SK-N-SH (cell line): ENCODE measurements around the gene LAMTOR4. TPM values are rescaled to one million over a fixed set of nuclear protein-coding genes. Genes with fewer than 3 reads are reported as not detected.

ENCODE experiments used
- CTCF ChIA-PET: fragments of 300-600, 350-600 bp; formaldehyde crosslinking; extraction: SDS; loops from one replicate; lab custom pipeline; 2021; lab: Yijun Ruan, JAX
- POLR2A ChIA-PET: fragments of 350-600 bp; sonication (Branson Sonifier 250); formaldehyde crosslinking; extraction: SDS; loops from one replicate; lab custom pipeline; 2020; ENCODE audit warnings: antibody characterized with exemption, inconsistent platforms; lab: Yijun Ruan, JAX
- DNase-seq: peaks from one replicate; pipeline ENCODE4 v3.0.0; 2012
- H2AFZ ChIP-seq: fragments of 200-600 bp; sonication (generic); 2 replicates; pipeline ENCODE4 v1.8.1; 2016; ENCODE audit warnings: antibody characterized with exemption, mild to moderate bottlenecking, low read depth
- H3F3A ChIP-seq: fragments of 200-600 bp; sonication (generic); replicated peaks from 2 replicates; pipeline ENCODE3; 2016; ENCODE audit warnings: antibody characterized with exemption, mild to moderate bottlenecking; ENCODE audit not compliant: insufficient read depth
- H3K27ac ChIP-seq, 2 experiments: fragments of 200-500 bp in 1 of 2; fragments of 200-600 bp in 1 of 2; sonication (Bioruptor generic) in 1 of 2; sonication (generic), shearing (Covaris generic) in 1 of 2; 2 replicates each; pipeline versions ENCODE4 v1.5.1 to v1.6.1; 2014 to 2016; ENCODE audit warnings: low read depth in 2 of 2, inconsistent platforms in 1 of 2, low read length in 1 of 2, mild to moderate bottlenecking in 1 of 2, mixed read lengths in 1 of 2
- H3K27me3 ChIP-seq: fragments of 200-600 bp; sonication (generic), shearing (Covaris generic); 2 replicates; pipeline ENCODE4 v1.6.1; 2016; ENCODE audit warnings: mixed run types; ENCODE audit not compliant: insufficient read depth
- H3K36me3 ChIP-seq, 2 experiments: fragments of 200-500 bp in 1 of 2; fragments of 200-600 bp in 1 of 2; sonication (Bioruptor generic) in 1 of 2; sonication (generic) in 1 of 2; replicated peaks in 1 of 2; 2 replicates each; pipeline versions ENCODE3 to v1.5.1; 2014 to 2016; ENCODE audit warnings: low read length in 1 of 2, mild to moderate bottlenecking in 1 of 2; ENCODE audit not compliant: insufficient read depth in 2 of 2, control insufficient read depth in 1 of 2
- H3K4me1 ChIP-seq, 2 experiments: fragments of 200-500 bp in 1 of 2; fragments of 200-600 bp in 1 of 2; sonication (Bioruptor generic) in 1 of 2; sonication (generic), shearing (Covaris generic) in 1 of 2; 2 replicates each; pipeline versions ENCODE4 v1.5.1 to v1.6.1; 2014 to 2016; ENCODE audit warnings: low read depth in 1 of 2, low read length in 1 of 2, mixed run types in 1 of 2; ENCODE audit not compliant: insufficient read depth in 2 of 2, control insufficient read depth in 1 of 2
- H3K4me2 ChIP-seq: fragments of 200-600 bp; sonication (generic), shearing (Covaris generic); 2 replicates; pipeline ENCODE4 v1.6.1; 2017; ENCODE audit warnings: mixed run types
- H3K4me3 ChIP-seq, 2 experiments: fragments of 200-500 bp in 1 of 2; fragments of 200-600 bp in 1 of 2; sonication (Bioruptor generic) in 1 of 2; sonication (generic), shearing (Covaris generic) in 1 of 2; 2 replicates each; pipeline versions ENCODE4 v1.5.1 to v1.8.1; 2014 to 2016; ENCODE audit warnings: low read depth in 2 of 2, inconsistent platforms in 1 of 2, low read length in 1 of 2, mild to moderate bottlenecking in 1 of 2, mixed read lengths in 1 of 2, moderate library complexity in 1 of 2
- H3K79me2 ChIP-seq: fragments of 200-600 bp; sonication (generic); 2 replicates; pipeline ENCODE4 v1.8.1; 2017; ENCODE audit warnings: mild to moderate bottlenecking; ENCODE audit not compliant: insufficient read depth
- H3K9ac ChIP-seq: fragments of 200-600 bp; sonication (generic); 2 replicates; pipeline ENCODE4 v1.6.1; 2017; ENCODE audit warnings: mixed run types
- H3K9me2 ChIP-seq: fragments of 200-600 bp; sonication (generic); 2 replicates; pipeline ENCODE4 v1.6.1; 2017; ENCODE audit warnings: mixed run types
- H3K9me3 ChIP-seq: fragments of 200-600 bp; sonication (generic); 2 replicates; pipeline ENCODE4 v1.6.1; 2017; ENCODE audit warnings: mixed run types, mild to moderate bottlenecking, moderate library complexity
- H4K20me1 ChIP-seq: fragments of 200-600 bp; sonication (generic); 2 replicates; pipeline ENCODE4 v1.6.1; 2017; ENCODE audit warnings: mild to moderate bottlenecking, mixed run types; ENCODE audit not compliant: insufficient read depth
- ELF1 ChIP-seq: IDR thresholded peaks from 2 replicates; pipeline ENCODE4 v1.4.0; 2012
- FOSL2 ChIP-seq: IDR thresholded peaks from 2 replicates; pipeline ENCODE4 v1.4.0; 2012; ENCODE audit warnings: low read depth, mild to moderate bottlenecking, moderate library complexity, borderline replicate concordance
- JUND ChIP-seq: IDR thresholded peaks from 2 replicates; pipeline ENCODE4 v1.4.0; 2012
- MEF2A ChIP-seq: IDR thresholded peaks from 2 replicates; pipeline ENCODE4 v1.4.0; 2012; ENCODE audit warnings: low read depth, borderline replicate concordance
- POLR2AphosphoS5 ChIP-seq: IDR thresholded peaks from 2 replicates; pipeline ENCODE4 v1.6.1; 2012; ENCODE audit warnings: low read depth, low read length
- RCOR1 ChIP-seq: fragments of 150-350 bp; IDR thresholded peaks from 2 replicates; pipeline ENCODE4 v1.6.1; 2017; ENCODE audit warnings: antibody characterized with exemption, low read length
- WGBS: methylation state at CpG from one replicate; pipeline ENCODE4 v1.1.6; 2017; ENCODE audit warnings: low lambda C conversion rate; 5-methylcytosine and 5-hydroxymethylcytosine counted together
- polyA plus RNA-seq, 3 experiments: library from polyadenylated mRNA; depleted of rRNA; stranded (reverse); fragments of >200 nt; gene quantifications; 2 replicates each; pipeline ENCODE4 v1.2.3, GENCODE V29; 2012
- TF ChIP-seq, protein P1 (sequence below): IDR thresholded peaks from 2 replicates; pipeline ENCODE4 v1.4.0; 2012; ENCODE audit warnings: low read depth, borderline replicate concordance
- TF ChIP-seq, protein P2 (sequence below): IDR thresholded peaks from 2 replicates; pipeline ENCODE4; 2012

The LAMTOR4 gene
- polyA plus RNA-seq, 1 of the 3 experiments (the other 2 are of a cell fraction), result 630 TPM

DNA sequence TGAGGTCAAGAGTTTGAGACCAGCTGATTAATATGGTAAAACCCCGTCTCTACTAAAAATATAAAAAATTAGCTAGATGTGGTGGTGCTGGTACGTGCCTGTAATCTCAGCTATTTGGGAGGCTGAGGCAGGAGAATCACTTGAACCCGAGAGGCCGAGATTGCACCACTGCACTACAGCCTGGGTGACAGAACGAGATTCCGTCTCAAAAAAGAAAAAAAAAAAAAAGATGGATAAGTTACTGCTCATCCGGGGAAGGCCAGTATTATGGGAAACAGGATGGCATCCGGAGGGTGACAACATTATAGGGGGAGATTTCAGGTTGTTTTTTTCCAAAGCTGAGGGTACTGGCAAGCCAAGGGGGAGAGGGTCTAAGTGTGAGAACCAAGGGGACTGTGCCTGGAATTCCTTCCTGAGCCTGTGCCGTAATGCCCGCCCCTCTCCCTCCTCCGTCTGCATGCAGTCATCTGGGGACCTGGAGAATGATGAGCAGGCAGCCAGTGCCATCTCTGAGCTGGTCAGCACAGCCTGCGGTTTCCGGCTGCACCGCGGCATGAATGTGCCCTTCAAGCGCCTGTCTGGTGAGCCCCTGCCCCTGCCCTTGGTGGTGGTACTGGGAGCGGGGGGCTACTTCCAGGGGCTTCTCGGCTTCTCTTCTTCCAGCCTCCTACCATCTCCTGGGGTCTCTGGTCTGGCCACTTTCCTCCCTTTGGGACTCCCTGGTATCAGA, 4.4 kb downstream of the LAMTOR4 start:
- H2AFZ ChIP-seq, result no peak overlapping the region
- H3K4me1 ChIP-seq, result peaks cover 18 to 24% of the 10 kb centered on the region in 2 experiments; a peak in 2 of 4 replicates
- H3K27me3 ChIP-seq, result no peaks in the 10 kb centered on the region
- WGBS, result 87% methylated on average over 13 of the region's 18 CpGs
- ChIA-PET CTCF (interaction anchor here (1.7 to 1.9 kb wide), 2 partner anchors 20 to 22 kb away, joined by 7 to 8 read pairs; no protein-coding TSS in a partner anchor), POLR2A (interaction anchor here (1.1 kb wide), 1 partner anchor 27 kb away, joined by 3 read pairs; the partner anchor contains the start of gene MBLAC1)
- no peak for DNase-seq
- H3K4me2 ChIP-seq, result no peak overlapping the region
- H3K36me3 ChIP-seq, result peaks cover 39 to 44% of the 10 kb centered on the region in 2 experiments
- peaks cover 20% of the 10 kb centered on the region for H4K20me1 ChIP-seq
- H3K9ac ChIP-seq, result no peak overlapping the region
- H3F3A ChIP-seq, result peaks cover 17% of the 10 kb centered on the region
- H3K9me3 ChIP-seq, result no peaks in the 10 kb centered on the region
- no peak overlapping the region; a peak in 1 of 4 replicates for H3K27ac ChIP-seq
- no peak overlapping the region for H3K4me3 ChIP-seq
- no peaks in the 10 kb centered on the region for H3K9me2 ChIP-seq
- H3K79me2 ChIP-seq, result peaks cover 73% of the 10 kb centered on the region
- TF ChIP-seq, protein P1, sequence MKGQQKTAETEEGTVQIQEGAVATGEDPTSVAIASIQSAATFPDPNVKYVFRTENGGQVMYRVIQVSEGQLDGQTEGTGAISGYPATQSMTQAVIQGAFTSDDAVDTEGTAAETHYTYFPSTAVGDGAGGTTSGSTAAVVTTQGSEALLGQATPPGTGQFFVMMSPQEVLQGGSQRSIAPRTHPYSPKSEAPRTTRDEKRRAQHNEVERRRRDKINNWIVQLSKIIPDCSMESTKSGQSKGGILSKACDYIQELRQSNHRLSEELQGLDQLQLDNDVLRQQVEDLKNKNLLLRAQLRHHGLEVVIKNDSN, result no peak
- TF ChIP-seq, protein P2, sequence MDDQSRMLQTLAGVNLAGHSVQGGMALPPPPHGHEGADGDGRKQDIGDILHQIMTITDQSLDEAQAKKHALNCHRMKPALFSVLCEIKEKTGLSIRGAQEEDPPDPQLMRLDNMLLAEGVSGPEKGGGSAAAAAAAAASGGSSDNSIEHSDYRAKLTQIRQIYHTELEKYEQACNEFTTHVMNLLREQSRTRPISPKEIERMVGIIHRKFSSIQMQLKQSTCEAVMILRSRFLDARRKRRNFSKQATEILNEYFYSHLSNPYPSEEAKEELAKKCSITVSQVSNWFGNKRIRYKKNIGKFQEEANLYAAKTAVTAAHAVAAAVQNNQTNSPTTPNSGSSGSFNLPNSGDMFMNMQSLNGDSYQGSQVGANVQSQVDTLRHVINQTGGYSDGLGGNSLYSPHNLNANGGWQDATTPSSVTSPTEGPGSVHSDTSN, result 0 out of 2 replicates have a peak, but pooled peaks have one; percentile 2
- no peak for TF ChIP-seq ELF1
- no peak for TF ChIP-seq JUND
- TF ChIP-seq RCOR1, result no peak
- no peak; the same call in 1 of the 2 replicates for TF ChIP-seq POLR2AphosphoS5
- no peak for TF ChIP-seq MEF2A
- TF ChIP-seq, all 33 proteins: peak for 1

DNA sequence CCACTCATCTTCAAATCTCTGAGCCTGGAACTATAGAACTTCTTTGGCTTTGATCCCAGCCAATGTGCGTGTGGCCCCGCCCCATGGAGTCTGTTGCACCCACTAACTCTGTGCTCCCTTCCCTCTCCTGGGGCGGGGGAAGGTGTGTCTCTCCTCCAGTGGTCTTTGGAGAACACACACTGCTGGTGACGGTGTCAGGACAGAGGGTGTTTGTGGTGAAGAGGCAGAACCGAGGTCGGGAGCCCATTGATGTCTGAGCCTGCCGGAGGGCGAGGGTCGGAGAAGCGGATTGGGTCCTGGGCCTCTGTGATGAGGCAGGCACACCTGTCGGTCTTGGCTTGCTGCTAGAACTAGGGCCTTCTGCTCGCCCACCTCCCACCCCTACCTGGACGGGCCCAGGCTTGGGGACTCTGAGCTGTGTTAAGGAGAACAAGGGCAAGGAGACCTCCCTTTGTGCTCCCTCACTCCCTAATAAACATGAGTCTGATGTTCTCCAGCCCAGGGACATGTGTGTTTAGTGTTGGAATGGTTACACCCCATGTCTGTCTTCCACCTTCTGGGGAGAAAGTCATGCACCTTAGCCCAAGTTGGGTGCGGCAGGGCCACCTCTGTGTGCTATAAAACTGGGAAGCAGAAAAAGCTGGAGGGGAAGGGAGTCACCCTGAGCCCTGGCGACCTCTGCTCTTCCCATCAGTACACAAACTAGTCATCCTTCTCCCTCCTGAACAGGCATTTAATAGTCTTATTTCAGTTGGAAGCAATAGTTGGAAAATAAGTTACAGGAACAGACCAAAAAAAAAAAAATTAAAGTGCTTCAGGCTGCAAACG, 5.2 kb downstream of the LAMTOR4 start:
- no peaks in the 10 kb centered on the region for H3K9me3 ChIP-seq
- no peak overlapping the region for H3K4me2 ChIP-seq
- peaks cover 15% of the 10 kb centered on the region for H3F3A ChIP-seq
- H3K36me3 ChIP-seq, result peaks cover 39 to 44% of the 10 kb centered on the region in 2 experiments
- peaks cover 78% of the 10 kb centered on the region for H3K79me2 ChIP-seq
- 92% methylated on average over 13 of the region's 16 CpGs for WGBS
- no peak overlapping the region for H3K9ac ChIP-seq
- DNase-seq, result peak; percentile 21
- H3K27ac ChIP-seq, result no peak overlapping the region; a peak in 1 of 4 replicates
- H2AFZ ChIP-seq, result no peak overlapping the region
- H3K9me2 ChIP-seq, result no peaks in the 10 kb centered on the region
- H4K20me1 ChIP-seq, result peaks cover 20% of the 10 kb centered on the region
- POLR2A ChIA-PET, result interaction anchor here (0.9 to 1.5 kb wide), 3 partner anchors 13 to 27 kb away, joined by 3 to 5 read pairs (median 4); partner anchors contain the start of gene MBLAC1
- no peak overlapping the region for H3K4me3 ChIP-seq
- TF ChIP-seq JUND, result 0 out of 2 replicates have a peak, but pooled peaks have one; percentile 13
- TF ChIP-seq, protein P2, result 0 out of 2 replicates have a peak, but pooled peaks have one; percentile 1
- no peak for TF ChIP-seq FOSL2
- TF ChIP-seq ELF1, result no peak
- H3K4me1 ChIP-seq, result peaks cover 18 to 21% of the 10 kb centered on the region in 2 experiments; a peak in 2 of 4 replicates
- CTCF ChIA-PET, result interaction anchor here (1.7 to 1.9 kb wide), 2 partner anchors 21 to 23 kb away, joined by 7 to 8 read pairs; no protein-coding TSS in a partner anchor
- H3K27me3 ChIP-seq, result no peaks in the 10 kb centered on the region
